SK-N-SH treated with all-trans-retinoic acid at 6 μM for 48 hours (cell line): ENCODE measurements around the gene CDR2.

ENCODE experiments used
- ATAC-seq: fragments of 200-7000 bp; cut with Tn5 transposase; 3 replicates; pipeline ENCODE4 v1.9.1; 2020; ENCODE audit warnings: mild to moderate bottlenecking, moderate library complexity
- ARNTL ChIP-seq: fragments of 450-650 bp; formaldehyde crosslinking; IDR thresholded peaks from 2 replicates; pipeline ENCODE4 v1.5.0; 2020; ENCODE audit warnings: low read depth, mild to moderate bottlenecking, moderate library complexity, borderline replicate concordance
- CREB5 ChIP-seq: fragments of 250-450 bp; sonication (Bioruptor Pico); IDR thresholded peaks from 2 replicates; pipeline ENCODE4 v1.5.1; 2020; ENCODE audit warnings: low read depth, mild to moderate bottlenecking, moderate library complexity
- CSDC2 ChIP-seq: fragments of 250-450 bp; sonication (Bioruptor Pico); IDR thresholded peaks from 2 replicates; pipeline ENCODE4 v1.5.0; 2020; ENCODE audit warnings: mild to moderate bottlenecking, moderate library complexity
- ESRRG ChIP-seq: fragments of 250-450 bp; sonication (Bioruptor Pico); IDR thresholded peaks from 2 replicates; pipeline ENCODE4 v1.6.1; 2021; ENCODE audit warnings: mild to moderate bottlenecking
- ISL1 ChIP-seq: fragments of 250-450 bp; sonication (Bioruptor Pico); IDR thresholded peaks from 2 replicates; pipeline ENCODE4 v2.1.2; 2022; ENCODE audit warnings: mild to moderate bottlenecking, moderate library complexity
- OSR1 ChIP-seq: fragments of 250-450 bp; sonication (Bioruptor Pico); IDR thresholded peaks from 2 replicates; pipeline ENCODE4 v1.8.0; 2022; ENCODE audit warnings: moderate library complexity, mild to moderate bottlenecking, inconsistent platforms
- POU6F1 ChIP-seq: fragments of 250-450 bp; sonication (Bioruptor Pico); IDR thresholded peaks from 2 replicates; pipeline ENCODE4 v1.8.0; 2021; ENCODE audit warnings: low read depth, mild to moderate bottlenecking, moderate library complexity, borderline replicate concordance
- PPARA ChIP-seq: fragments of 250-450 bp; sonication (Bioruptor Pico); IDR thresholded peaks from 2 replicates; pipeline ENCODE4 v1.5.0; 2020; ENCODE audit warnings: mild to moderate bottlenecking, borderline replicate concordance
- RARB ChIP-seq: fragments of 250-450 bp; sonication (Bioruptor Pico); IDR thresholded peaks from 2 replicates; pipeline ENCODE4 v1.8.0; 2021; ENCODE audit warnings: mild to moderate bottlenecking, moderate library complexity
- SNAI2 ChIP-seq: fragments of 250-450 bp; sonication (Bioruptor Pico); IDR thresholded peaks from 2 replicates; pipeline ENCODE4 v1.5.0; 2020; ENCODE audit warnings: mild to moderate bottlenecking, moderate library complexity
- TCF4 ChIP-seq: fragments of 250-450 bp; sonication (Bioruptor Pico); IDR thresholded peaks from 2 replicates; pipeline ENCODE4 v1.8.0; 2021; ENCODE audit warnings: mild to moderate bottlenecking, moderate library complexity, borderline replicate concordance
- TOX ChIP-seq: fragments of 250-450 bp; sonication (Bioruptor Pico); IDR thresholded peaks from 2 replicates; pipeline ENCODE4 v1.8.0; 2021; ENCODE audit warnings: mild to moderate bottlenecking, moderate library complexity, borderline replicate concordance
- TSHZ2 ChIP-seq: fragments of 250-450 bp; sonication (Bioruptor Pico); IDR thresholded peaks from 2 replicates; pipeline ENCODE4 v1.5.0; 2020; ENCODE audit warnings: mild to moderate bottlenecking, moderate library complexity
- ZC3H10 ChIP-seq: fragments of 250-450 bp; sonication (Bioruptor Pico); IDR thresholded peaks from 2 replicates; pipeline ENCODE4 v1.5.1; 2021; ENCODE audit warnings: mild to moderate bottlenecking, moderate library complexity
- ZFP3 ChIP-seq: fragments of 250-450 bp; sonication (Bioruptor Pico); IDR thresholded peaks from 2 replicates; pipeline ENCODE4 v1.5.0; 2020; ENCODE audit warnings: mild to moderate bottlenecking, moderate library complexity
- ZFP30 ChIP-seq: fragments of 450-650 bp; formaldehyde crosslinking; IDR thresholded peaks from 2 replicates; pipeline ENCODE4 v1.5.0; 2022; ENCODE audit warnings: mild to moderate bottlenecking, moderate library complexity
- ZNF565 ChIP-seq: fragments of 450-650 bp; formaldehyde crosslinking; conservative IDR thresholded peaks from 2 replicates; pipeline ENCODE4 v1.5.0; 2020; ENCODE audit warnings: low read depth, mild to moderate bottlenecking, moderate library complexity
- ZNF70 ChIP-seq: fragments of 450-650 bp; formaldehyde crosslinking; IDR thresholded peaks from 2 replicates; pipeline ENCODE4 v1.5.0; 2020; ENCODE audit warnings: mild to moderate bottlenecking, moderate library complexity
- ZNF8 ChIP-seq: fragments of 450-650 bp; formaldehyde crosslinking; IDR thresholded peaks from 2 replicates; pipeline ENCODE4 v1.5.0; 2020; ENCODE audit warnings: mild to moderate bottlenecking, moderate library complexity
- TF ChIP-seq, protein P1 (sequence below): fragments of 250-450 bp; sonication (Bioruptor Pico); IDR thresholded peaks from 2 replicates; pipeline ENCODE4 v1.5.1; 2021; ENCODE audit warnings: mild to moderate bottlenecking, moderate library complexity

Gene CDR2

DNA sequence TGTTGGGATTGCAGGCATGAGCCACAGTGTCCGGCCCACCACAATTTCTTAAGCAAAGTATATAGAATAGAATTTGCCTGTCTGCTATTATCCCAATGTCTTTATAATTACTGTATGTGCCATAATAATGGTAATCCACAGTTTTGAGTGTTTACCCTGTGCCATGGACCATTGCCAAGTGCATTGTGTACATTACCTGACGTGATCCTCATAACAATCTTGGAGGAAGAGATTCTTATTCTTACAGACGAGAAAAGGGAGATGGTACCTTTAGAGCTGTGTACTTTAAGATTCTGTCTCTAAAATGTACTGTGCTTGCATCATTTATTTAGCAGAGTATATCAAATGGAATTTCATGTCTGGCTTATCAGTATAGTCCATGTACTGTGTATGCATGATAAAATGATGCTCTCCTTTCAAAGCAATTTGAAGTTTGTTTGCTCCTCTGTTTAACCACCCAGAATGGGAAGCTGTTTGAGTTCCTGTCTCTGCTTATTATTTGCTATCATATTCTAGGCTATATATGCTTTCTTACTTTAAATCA lies 13.8 kb upstream of the CDR2 start:
- no peak for ATAC-seq
- TF ChIP-seq POU6F1 (CRISPR knock-in tag) (no peak), CREB5 (CRISPR knock-in tag) (no peak), ZC3H10 (CRISPR knock-in tag) (no peak), SNAI2 (CRISPR knock-in tag) (no peak), TSHZ2 (CRISPR knock-in tag) (no peak), ZFP30 (CRISPR knock-in tag) (no peak), PPARA (CRISPR knock-in tag) (no peak), ESRRG (CRISPR knock-in tag) (no peak), ZNF565 (no peak), ZNF8 (no peak), TCF4 (no peak), TOX (CRISPR knock-in tag) (no peak), ZFP3 (CRISPR knock-in tag) (no peak), ZNF70 (CRISPR knock-in tag) (no peak), OSR1 (CRISPR knock-in tag) (no peak)

DNA sequence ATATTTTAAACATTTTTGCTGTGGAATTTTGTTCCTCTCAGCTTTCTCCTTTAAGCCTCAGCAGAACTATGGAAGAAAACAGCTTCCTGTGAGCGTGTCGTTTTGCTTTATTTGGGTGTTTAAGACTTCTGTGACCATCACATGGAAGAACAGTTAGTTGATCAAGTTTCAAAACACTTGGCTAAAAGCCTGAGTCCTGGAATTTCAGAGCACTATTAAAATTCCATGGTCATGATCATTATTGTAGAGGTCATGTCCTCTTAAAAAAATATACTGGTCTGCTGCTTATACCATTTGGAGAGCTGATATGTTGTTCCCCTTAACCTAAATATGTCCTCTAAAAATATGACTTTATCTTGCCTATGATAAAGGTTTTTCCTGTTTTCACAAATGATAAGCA lies 12.6 kb upstream of the CDR2 start:
- peak; percentile 94 for ATAC-seq

DNA sequence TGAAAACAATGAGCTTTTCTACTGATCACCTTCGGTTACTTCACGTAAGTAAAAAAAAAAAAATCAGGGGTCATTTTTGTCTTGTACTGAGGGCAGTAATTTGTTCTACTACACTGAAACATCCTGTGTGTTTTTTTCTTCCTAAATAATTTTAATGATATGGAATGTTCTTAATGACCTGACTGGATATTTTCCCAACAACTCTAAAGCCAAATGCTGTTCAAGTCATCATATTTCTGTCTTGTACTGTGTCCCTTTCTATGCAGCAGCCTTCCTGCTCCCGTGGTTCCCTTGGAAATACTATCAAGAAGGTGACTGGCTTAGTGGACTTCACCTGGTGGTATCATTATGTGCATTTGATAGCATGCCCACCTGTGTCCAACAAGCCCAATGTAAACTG lies 10.8 kb upstream of the CDR2 start:
- ATAC-seq, result no peak
- TF ChIP-seq SNAI2 (CRISPR knock-in tag), result no peak
- no peak for TF ChIP-seq ZNF70 (CRISPR knock-in tag)
- no peak for TF ChIP-seq ESRRG (CRISPR knock-in tag)
- no peak for TF ChIP-seq OSR1 (CRISPR knock-in tag)
- TF ChIP-seq CSDC2 (CRISPR knock-in tag), result no peak
- no peak for TF ChIP-seq RARB (CRISPR knock-in tag)
- TF ChIP-seq CREB5 (CRISPR knock-in tag), result no peak
- no peak for TF ChIP-seq ZNF8
- no peak for TF ChIP-seq ZC3H10 (CRISPR knock-in tag)
- TF ChIP-seq TSHZ2 (CRISPR knock-in tag), result no peak
- no peak for TF ChIP-seq PPARA (CRISPR knock-in tag)
- no peak for TF ChIP-seq TOX (CRISPR knock-in tag)
- no peak for TF ChIP-seq ZFP30 (CRISPR knock-in tag)
- TF ChIP-seq, protein P1, sequence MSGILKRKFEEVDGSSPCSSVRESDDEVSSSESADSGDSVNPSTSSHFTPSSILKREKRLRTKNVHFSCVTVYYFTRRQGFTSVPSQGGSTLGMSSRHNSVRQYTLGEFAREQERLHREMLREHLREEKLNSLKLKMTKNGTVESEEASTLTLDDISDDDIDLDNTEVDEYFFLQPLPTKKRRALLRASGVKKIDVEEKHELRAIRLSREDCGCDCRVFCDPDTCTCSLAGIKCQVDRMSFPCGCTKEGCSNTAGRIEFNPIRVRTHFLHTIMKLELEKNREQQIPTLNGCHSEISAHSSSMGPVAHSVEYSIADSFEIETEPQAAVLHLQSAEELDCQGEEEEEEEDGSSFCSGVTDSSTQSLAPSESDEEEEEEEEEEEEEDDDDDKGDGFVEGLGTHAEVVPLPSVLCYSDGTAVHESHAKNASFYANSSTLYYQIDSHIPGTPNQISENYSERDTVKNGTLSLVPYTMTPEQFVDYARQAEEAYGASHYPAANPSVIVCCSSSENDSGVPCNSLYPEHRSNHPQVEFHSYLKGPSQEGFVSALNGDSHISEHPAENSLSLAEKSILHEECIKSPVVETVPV (CRISPR knock-in tag), result no peak
- no peak for TF ChIP-seq POU6F1 (CRISPR knock-in tag)

More for the DNA sequence above, 12.6 kb upstream of the CDR2 start:
- TF ChIP-seq ARNTL (CRISPR knock-in tag), result no peak
- TF ChIP-seq CREB5 (CRISPR knock-in tag), result peak; percentile 84
- TF ChIP-seq ISL1 (CRISPR knock-in tag), result peak; percentile 95
